Suprapubic skin (tissue), 4 donors: ENCODE results near the gene HOXA1.

Experiments
- POLR2A ChIP-seq, 2 donors: fragments of 450-650 bp; IDR thresholded peaks; one replicate each; pipeline ENCODE4 v1.6.1; 2017; ENCODE audit warnings: antibody characterized with exemption in 2 of 2, mild to moderate bottlenecking in 2 of 2, moderate library complexity in 2 of 2
- POLR2AphosphoS5 ChIP-seq, 3 donors: sonication (generic); formaldehyde crosslinking; IDR thresholded peaks; one replicate each; pipeline ENCODE4 v1.6.1; 2017; ENCODE audit warnings: antibody characterized with exemption in 3 of 3
- TF ChIP-seq, protein P1 (sequence below), 2 donors: fragments of 200-600 bp in 1 of 2; fragments of 450-650 bp in 1 of 2; sonication (generic) in 1 of 2; IDR thresholded peaks; one replicate each; pipeline ENCODE4 v1.5.1; 2016 to 2019; ENCODE audit warnings: antibody characterized with exemption in 2 of 2, mild to moderate bottlenecking in 1 of 2, moderate library complexity in 1 of 2

DNA sequence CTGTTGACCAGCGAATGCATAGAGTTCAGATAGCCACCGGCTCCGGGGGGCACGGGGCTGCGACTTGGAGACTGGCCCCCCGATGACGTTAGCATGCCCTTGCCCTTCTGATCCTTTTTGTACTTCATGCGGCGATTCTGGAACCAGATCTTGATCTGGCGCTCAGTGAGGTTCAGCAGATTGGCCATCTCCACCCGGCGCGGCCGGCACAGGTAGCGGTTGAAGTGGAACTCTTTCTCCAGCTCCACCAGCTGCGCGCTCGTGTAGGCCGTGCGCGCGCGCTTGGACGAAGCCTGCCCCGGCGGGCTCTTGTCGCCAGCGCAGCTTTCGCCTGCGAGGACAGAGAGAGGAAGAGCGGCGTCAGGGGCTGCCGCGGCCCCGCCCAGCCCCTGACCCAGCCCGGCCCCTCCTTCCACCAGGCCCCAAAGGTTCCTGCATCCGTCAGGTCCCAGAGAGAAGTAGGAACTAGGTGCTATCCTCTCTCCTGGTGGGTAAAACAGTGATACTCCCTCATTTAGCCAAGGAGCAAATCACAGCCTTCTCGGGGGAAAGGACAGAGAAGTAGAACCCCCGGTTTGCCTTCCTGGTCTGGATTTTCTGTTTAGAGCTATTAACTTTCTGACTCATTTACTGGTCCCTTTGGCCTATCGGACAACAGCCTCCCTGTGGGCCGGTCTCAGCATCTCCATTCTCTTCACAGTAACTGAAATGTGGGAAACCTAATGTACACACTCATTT lies 12.8 kb upstream of the HOXA1 start:
- no peak for TF ChIP-seq POLR2AphosphoS5 (IDR thresholded peaks at IDR 0.05)
- TF ChIP-seq, protein P1, sequence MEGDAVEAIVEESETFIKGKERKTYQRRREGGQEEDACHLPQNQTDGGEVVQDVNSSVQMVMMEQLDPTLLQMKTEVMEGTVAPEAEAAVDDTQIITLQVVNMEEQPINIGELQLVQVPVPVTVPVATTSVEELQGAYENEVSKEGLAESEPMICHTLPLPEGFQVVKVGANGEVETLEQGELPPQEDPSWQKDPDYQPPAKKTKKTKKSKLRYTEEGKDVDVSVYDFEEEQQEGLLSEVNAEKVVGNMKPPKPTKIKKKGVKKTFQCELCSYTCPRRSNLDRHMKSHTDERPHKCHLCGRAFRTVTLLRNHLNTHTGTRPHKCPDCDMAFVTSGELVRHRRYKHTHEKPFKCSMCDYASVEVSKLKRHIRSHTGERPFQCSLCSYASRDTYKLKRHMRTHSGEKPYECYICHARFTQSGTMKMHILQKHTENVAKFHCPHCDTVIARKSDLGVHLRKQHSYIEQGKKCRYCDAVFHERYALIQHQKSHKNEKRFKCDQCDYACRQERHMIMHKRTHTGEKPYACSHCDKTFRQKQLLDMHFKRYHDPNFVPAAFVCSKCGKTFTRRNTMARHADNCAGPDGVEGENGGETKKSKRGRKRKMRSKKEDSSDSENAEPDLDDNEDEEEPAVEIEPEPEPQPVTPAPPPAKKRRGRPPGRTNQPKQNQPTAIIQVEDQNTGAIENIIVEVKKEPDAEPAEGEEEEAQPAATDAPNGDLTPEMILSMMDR (IDR thresholded peaks at IDR 0.05) = no peak
- TF ChIP-seq POLR2A (IDR thresholded peaks at IDR 0.05) = no peak
